ENCODE measurements around the gene ANKLE2. TPM values are rescaled to one million over a fixed set of nuclear protein-coding genes. Genes with fewer than 3 reads are reported as not detected.

ANKLE2 gene
- total RNA-seq, 4 donors from 2014 or later: 29.6 to 44.9 (median 34.6) TPM

DNA sequence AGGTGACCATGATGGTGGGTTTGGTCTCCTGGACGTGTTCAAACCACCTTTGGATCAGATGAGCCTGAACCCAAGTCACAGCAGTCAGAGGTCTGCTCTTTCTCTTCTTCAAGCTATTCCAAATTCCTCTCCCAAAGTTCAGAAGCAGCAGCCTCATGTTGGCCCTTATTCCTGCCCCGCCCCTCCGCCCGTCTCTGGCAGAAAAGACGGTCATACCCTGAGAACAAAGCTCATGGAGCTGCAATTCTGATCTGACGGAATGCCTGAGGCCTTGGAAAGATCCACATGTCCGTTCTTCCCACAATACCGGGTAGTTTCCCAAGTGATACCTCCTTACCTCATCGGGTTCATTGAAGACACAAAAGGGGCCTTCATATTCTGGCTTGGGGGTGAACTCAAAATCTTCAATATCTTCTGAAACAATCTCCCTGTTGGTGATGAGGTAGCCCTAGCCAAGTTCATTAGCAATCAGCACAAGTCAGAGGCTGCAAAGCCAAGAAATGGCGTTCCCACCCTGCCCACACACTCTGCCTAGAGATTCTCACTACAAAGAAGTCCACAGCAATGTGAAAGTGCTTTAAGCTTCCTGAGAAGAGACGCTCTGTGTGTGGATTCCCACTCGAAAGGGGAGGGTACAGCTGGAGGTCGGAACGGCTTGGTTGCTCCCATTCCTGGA is 85.7 kb downstream of the ANKLE2 start:
- no peaks in the 10 kb centered on the region for H3K4me1 ChIP-seq
- no peaks in the 10 kb centered on the region for H3K27me3 ChIP-seq
- peaks cover 7 to 62% of the 10 kb centered on the region in 2 donors for H3K36me3 ChIP-seq
- no peaks in the 10 kb centered on the region for H3K9me3 ChIP-seq
- ATAC-seq (no peak), DNase-seq (no peak)
- no peak overlapping the region for H3K27ac ChIP-seq
- intact Hi-C loops (cut with DNase I; ENCODE audit: low total_unique reads) (no loop called here), in situ Hi-C loops (cut with MboI; ENCODE audit: low sequenced_read_pairs in 4 of 4) (no loop called here)
- TF ChIP-seq, protein P1, sequence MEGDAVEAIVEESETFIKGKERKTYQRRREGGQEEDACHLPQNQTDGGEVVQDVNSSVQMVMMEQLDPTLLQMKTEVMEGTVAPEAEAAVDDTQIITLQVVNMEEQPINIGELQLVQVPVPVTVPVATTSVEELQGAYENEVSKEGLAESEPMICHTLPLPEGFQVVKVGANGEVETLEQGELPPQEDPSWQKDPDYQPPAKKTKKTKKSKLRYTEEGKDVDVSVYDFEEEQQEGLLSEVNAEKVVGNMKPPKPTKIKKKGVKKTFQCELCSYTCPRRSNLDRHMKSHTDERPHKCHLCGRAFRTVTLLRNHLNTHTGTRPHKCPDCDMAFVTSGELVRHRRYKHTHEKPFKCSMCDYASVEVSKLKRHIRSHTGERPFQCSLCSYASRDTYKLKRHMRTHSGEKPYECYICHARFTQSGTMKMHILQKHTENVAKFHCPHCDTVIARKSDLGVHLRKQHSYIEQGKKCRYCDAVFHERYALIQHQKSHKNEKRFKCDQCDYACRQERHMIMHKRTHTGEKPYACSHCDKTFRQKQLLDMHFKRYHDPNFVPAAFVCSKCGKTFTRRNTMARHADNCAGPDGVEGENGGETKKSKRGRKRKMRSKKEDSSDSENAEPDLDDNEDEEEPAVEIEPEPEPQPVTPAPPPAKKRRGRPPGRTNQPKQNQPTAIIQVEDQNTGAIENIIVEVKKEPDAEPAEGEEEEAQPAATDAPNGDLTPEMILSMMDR (IDR thresholded peaks at IDR 0.05 in 4 of 5, conservative IDR thresholded peaks at IDR 0.05 in 1 of 5): no peak
- no peak for TF ChIP-seq POLR2A (IDR thresholded peaks at IDR 0.05)
- H3K4me3 ChIP-seq: no peak overlapping the region

Other genes with a start within 250 kb of the ANKLE2 start
- under 1 TPM in 1 of 4 donors, not detected in 3; 0.83 TPM for gene LRCOL1, start 151.2 kb downstream of the ANKLE2 start, total RNA-seq
- not detected for gene P2RX2, start 143.1 kb downstream of the ANKLE2 start, total RNA-seq
- gene POLE, start 74.5 kb downstream of the ANKLE2 start, total RNA-seq: 10 to 100 TPM in 2 of 4 donors, 1 to 10 TPM in 2; 7.1 to 18.7 (median 11.1) TPM
- 10 to 100 TPM; 16.0 to 44.8 (median 38.6) TPM for gene PXMP2, start 74.2 kb downstream of the ANKLE2 start, total RNA-seq
- gene PGAM5, start 51.0 kb downstream of the ANKLE2 start, total RNA-seq: 10 to 100 TPM; 36.6 to 75.1 (median 62.8) TPM
- 10 to 100 TPM; 30.0 to 50.0 (median 39.6) TPM for gene GOLGA3, start 67.0 kb upstream of the ANKLE2 start, total RNA-seq
- gene CHFR, start 125.8 kb upstream of the ANKLE2 start, total RNA-seq: 10 to 100 TPM; 10.8 to 19.6 (median 12.1) TPM
- 1 to 10 TPM; 2.1 to 4.6 (median 2.2) TPM for gene ZNF605, start 194.5 kb upstream of the ANKLE2 start, total RNA-seq
- gene ZNF26, start 224.5 kb upstream of the ANKLE2 start, total RNA-seq: 10 to 100 TPM in 1 of 4 donors, 1 to 10 TPM in 3; 1.2 to 12.3 (median 2.6) TPM

Measured in gastrocnemius medialis (tissue), 4 donors.